GM21825 (cell line): ENCODE results near the gene ARHGAP26.
A peak's percentile ranks its signal among the peaks of the same experiment; 100 is the strongest.

Source experiments
- ATAC-seq: cut with Tn5 transposase; IDR thresholded peaks from one replicate; pipeline ENCODE4 v1.9.1; 2021; ENCODE audit warnings: mild to moderate bottlenecking, moderate library complexity; ENCODE audit not compliant: unreplicated experiment

The ARHGAP26 gene

DNA sequence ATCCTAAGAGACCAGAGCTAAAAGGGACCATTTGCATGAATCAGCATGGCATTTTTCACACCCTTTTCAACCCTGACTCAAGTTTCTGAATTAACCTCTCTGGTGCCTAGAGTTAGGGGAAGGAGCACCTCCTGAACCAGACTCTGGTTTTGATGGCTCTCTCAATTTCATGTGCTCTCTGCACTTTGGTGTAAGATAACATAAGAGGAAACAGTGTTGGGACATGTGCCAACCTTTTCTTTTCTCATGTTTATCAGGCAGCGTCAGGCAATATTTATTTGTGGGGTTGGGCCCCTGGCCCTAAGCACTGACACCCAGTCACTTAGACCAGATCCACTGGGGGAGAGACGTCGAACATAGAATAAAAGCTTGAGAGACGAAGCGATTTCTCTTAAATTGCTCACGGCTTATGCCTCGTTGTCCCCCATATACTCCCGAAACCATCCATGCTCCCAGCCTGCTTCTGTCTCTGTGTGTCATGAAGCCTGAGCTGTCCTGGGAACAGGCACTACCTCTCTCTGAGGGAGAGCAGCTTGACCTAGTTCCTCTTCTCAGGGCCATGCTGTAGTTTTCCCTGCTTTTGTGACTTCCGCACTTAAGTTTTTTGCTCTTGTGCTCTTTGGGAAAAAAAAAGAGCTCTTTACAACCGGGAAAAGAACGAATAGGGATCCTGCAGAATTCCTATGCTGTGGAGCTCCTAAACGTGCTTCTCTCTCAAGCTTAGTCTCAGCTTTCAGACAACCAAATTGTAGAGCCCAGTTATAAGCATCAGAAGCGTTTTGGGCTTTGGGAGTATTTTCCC, 437.6 kb downstream of the ARHGAP26 start:
- ATAC-seq = no peak

DNA sequence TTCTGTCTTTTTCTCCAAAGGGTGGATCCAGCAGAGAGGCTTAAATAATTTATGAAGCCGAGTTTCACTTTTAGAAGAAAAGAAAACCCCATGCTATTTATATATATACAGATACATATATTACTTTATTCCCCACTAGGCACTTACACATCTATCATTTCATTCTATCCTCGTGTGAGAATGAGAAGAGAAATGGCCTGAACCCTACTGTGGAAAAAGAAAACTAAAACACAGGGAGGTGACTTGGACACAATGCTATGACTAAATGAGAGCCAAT, 438.1 kb downstream of the ARHGAP26 start:
- ATAC-seq = no peak

DNA sequence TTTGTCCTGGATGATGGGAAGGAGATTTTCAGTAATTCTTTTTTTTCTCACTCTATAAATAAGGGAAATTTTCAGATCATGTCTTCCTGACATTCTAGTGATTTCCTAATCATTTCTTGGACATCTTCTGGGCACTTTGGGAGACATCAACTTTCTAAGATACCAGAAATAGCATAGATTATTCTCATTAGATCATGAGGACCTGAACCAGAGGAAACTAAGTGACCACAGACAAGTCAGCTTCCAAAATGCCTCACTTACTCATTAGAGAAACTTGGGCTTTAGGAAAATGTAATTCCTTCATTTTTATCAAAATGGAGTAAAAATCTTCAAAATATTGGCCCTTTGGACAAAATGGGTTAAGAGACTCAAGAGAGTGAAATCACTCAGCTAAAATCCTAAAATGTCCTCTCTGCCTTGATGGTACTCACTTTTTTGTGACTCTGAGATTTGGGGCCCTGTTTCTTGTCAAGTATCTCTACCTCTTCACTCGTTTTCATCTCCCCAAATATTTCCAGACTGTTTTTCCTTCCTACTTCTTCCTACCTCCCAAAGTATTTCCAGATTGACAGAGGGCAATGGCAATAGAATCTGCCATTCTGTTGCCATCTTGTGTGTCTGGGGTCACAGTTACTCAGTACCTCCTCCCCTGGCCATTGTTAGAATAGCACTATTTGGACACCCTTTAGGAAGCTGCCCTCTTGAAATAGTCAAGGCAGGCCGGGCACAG, 438.8 kb downstream of the ARHGAP26 start:
- no peak for ATAC-seq

DNA sequence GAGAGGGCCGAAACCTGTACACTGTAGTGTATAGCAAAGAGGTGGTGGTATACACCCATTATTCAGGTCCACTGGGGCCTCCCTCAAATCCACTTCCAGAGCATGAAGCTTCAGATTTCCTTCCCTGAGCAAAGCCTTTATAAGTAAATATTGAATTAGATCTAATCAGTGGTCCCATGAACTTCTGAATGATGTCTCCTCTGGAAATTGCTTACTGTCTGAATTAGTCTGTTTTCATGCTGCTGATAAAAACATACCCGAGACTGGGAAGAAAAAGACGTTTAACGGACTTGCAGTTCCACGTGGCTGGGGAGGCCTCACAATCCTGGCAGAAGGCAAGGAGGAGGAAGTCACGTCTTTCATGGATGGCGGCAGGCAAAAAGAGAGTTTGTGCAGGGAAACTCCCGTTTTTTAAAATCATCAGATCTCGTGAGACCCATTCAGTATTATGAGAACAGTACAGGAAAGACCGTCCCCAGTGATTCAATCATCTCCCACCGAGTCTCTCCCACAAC, 439.8 kb downstream of the ARHGAP26 start:
- ATAC-seq = no peak

DNA sequence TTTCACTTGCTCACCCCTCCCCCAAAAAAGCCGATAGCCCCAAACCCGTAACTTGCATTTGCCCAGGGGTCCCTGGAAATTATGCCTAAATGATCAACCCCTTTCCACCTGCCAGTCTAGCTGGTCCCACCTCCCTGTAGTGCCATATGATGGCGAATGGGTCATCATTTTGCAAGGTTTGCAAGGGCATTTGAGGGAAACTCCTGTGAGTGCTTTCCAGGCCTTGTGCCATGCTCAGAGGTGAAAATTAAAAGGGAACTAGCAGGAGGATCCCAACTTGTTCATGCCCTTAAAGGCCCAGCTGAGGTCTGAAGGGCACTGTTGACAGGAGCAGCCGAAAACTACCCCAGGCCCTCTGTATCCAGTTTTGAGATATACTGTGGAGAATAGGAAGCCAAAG, 440.4 kb downstream of the ARHGAP26 start:
- ATAC-seq = no peak

DNA sequence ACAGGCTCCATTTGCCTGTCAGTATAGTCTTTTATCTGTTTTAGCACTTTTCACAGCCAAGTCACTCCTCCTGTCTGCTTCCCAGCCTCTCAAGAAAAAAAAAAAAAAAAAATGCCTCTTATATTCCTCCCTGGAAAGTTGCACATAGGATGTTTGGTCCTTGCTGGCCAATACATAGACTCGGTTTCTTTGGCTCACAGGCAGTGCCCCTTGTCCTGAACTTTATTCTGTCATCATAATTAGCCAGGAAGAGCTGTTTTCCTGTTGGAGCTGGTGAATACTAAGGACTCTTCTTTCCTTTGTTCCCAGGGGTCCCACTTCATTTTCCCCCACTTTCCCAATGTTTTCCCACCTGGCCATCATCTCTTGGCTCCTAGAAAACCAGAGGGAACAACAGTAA, 442.1 kb downstream of the ARHGAP26 start:
- ATAC-seq = no peak

DNA sequence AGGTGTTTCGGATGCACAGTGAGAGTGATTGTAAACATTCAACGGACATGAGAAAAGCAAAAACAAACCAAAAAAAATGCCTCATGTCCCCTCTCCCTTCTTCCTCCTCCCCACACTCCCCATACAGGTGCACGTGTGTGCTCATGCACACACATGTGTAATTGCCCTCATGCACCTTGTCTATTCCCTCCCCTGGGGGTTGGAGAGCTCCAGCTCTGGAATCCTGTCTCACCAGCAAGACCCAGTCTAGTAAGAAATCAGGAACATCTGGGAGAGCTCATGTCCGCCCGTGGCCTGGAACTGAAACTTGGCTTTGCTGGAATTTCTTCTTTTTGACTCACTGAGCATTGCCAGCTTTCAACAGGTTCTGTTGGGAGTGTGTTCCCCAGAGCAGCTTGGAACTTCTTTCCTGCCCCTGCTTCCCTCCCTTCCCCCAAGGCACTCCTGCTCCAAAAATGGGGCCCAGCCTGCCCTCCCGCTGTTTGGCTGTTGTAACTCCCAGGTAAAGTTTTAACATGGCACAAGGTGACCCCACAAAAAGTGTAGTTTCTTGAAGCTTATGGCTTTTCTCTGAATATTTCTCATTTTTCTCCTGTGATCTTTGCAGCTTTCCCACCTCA, 443.2 kb downstream of the ARHGAP26 start:
- ATAC-seq = no peak

DNA sequence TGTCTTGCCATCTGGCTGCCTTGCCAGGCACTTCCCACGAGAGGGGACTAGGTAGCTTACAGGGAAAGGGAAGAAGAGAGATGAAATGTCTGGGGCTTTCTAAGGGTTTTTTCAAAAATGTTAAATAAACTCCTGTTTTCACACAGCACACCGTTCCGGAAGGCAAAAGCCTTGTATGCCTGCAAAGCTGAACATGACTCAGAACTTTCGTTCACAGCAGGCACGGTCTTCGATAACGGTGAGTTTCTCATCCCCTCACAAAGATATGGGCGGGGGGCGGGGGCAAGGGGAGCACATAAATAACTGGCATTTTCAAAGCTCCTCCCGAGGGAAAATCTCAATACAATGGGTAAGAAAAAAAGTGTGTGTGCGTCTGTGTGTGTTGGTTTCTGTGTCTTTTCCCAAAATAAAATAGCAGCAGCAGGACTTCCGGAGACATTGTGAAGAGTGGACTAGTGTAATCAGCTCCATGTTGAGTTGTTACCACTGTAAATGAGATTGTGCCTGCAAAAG, 443.7 kb downstream of the ARHGAP26 start:
- peak; percentile 55 for ATAC-seq

DNA sequence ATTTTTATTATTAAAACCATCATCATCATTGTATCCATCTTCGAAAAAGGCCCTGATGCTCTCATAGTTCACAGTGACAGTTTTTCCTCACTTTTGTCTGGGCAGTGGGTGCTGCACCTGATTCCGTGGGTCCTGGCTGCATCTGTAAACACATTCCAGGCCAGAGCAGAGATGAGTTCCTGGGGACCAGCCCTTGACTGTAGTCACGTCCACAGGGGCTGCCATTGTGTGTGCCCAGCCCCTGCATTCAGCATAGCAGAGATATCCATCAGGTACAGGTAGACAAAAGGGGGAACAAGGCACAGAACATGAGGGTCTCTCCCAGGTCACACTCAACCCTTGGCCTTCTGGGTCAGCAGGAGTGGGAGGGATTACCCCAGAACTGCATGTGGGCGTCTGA, 444.3 kb downstream of the ARHGAP26 start:
- no peak for ATAC-seq

DNA sequence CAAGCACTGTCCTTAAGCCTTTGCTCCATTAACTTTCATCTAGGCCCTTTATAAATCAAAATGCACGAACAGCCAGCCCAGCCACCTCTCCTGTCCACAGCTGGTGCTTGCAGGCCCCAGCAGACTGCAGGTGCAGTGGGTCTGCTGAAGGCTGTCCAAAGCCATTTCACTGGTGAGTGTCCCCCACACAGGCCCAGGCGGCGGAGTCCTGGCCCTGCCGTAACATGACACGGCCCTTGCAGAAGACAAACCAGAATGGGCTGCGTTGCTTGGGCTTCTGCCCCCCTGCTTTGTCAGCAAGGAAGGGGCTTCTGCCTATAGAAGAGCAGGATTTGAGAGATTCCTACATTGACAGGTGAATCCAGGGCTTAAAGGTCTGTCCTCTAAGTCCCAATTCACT, 444.7 kb downstream of the ARHGAP26 start:
- no peak for ATAC-seq

DNA sequence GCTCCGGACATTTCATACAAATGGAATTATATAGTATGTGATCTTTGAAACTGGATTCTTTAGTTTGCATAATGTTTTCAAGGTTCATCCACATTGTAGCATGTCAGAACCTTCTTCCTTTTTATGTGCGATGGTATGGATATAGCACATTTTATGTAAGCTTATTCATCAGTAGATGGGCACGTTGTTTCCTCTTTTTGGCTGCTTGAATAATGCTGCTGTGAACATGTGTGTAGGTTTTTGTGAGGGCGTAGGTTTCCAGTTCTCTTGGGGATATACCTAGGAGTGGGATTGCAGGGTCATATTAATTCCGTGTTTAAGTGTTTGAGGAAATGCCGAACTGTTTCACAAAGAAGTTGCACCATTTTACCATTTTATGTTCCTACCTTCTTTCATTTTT, 445.5 kb downstream of the ARHGAP26 start:
- no peak for ATAC-seq

DNA sequence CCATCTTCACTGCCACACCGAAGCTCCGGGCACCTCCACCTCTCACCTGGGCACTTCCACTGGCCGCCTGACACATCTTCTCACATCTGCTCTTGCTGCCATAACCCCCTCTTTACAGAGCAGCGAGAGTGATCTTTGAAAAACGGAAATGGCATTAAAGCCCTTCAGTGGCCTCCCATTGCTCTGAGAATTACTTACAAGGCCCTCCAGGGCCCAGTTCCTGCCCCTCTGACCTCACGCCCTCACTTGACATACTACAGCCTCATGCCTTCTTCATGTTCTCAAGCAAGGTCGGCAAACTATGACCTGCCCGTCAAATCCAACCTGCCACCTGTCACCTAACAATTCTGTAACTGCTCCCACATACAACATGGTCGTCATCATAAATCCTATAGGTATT, 446.0 kb downstream of the ARHGAP26 start:
- no peak for ATAC-seq

DNA sequence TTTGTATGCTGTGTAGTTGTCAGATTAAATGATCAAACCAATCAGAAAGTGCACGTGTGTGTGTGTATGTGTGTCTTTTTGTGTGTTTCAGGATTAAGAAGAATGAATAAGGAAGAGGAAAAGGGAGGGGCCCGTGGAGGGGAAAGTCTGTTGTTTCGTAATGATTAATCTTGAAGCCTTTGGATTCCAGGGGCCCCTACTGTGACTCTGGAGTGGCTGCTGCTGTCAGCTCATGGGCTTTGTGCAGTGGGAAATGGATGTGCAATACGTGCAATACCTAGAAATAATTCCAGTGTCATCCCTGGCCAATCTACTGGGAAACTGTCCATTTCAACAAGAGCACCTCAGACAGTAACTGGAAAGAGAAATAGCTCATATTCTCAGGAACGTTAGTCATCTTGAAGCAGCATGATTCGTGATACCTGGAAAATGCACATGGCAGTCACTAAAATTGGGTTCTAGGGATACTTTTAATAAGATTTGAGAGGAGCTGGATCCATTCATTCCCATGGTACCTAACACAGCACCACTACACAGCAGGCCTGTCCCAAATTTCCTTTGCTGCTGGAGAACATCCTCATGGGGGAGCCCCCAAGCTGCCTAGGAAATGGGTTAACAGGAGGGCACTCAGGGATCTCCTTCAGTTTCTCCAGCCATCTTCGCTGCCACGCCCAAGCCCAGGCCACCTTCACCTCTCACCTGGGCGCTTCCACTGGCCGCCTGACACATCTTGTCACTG, 447.1 kb downstream of the ARHGAP26 start:
- ATAC-seq = no peak

DNA sequence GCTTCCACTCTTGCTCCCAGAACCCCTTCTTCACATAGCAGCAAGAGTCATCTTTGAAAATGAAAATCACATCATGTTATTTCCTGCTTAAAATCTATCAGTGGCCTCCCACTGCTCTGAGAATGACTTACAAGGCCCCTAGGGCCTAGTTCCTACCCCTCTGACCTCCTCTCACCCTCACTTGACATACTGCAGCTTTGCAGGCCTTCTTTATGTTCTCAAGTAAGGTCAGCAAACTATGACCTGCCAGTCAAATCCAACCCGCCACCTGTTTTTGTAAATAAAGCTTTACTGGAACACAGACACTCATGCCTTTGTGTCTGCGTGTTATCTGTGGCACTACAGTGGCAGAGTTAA, 447.6 kb downstream of the ARHGAP26 start:
- ATAC-seq = peak; percentile 30

DNA sequence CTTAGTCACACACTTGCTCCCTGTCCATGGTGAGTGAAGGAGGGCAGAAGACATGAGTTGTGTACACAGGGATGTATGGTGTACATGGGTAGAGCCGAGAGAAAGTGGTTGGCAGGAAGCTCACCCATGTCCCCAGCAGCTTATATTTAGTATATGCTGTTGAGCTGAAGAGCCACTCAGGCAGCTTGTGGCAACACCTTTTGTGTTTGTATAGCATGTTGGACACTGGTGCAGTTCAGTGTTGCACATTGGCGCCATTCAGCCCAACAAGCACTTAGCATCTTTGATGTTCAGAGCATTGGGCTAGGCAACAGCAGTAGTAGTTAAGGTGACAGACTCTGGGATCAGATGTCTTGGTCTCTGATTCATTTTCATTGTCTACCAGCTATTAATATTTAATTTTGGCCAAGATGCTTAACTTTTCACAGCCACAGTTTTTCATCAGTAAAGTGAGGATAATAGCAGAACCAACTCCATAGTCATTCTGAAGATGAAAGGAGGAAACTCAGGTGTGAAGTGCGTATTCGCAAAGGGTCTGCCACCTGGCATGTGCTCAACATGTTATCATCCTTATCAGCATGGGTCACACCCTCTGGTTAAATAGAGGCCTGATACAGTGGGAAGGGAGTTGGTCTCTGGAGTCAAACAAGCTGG, 448.5 kb downstream of the ARHGAP26 start:
- ATAC-seq = no peak

DNA sequence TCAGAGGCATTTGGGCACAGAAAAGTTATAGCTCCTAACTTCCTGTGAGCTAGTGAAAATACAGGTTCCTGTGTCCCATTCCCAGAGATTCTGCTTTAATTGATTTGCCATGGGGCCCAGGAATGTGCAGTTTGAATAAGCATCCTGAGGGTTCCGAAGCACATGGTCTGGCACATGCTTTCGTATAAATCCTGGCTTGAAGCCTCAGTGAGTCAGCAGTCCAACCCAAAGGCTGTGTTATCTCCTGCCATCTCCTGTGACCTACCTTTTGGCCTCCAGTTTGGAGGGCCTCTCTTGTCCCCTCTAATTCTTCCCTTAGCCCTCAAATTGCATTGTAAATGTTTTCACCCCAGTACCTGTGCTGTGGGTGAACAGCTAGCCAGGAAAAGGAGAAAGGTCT, 449.5 kb downstream of the ARHGAP26 start:
- ATAC-seq = no peak

DNA sequence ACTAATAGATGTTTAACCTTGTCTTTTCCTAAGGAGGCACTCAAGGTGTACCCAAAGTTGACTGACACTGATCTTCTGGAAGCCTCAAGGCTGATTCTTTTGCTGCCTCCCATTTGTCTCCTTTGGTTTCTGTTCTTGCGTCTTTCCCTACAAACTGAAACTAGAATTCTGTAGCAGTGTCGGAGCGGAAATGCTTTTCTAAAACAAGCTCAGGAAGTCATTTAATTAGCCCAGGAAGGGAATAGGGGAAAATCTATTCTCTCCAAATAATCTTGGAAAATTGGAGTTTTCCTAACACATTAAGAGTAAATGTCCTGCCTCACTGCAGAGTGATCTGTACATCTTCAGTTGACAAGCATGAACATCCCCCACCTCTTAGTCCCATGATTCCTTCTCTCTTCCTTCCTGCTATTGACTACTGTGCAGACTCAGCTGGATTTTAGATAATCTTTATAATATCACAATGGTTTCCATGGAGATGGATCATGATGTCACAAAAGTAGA, 450.6 kb downstream of the ARHGAP26 start:
- no peak for ATAC-seq

DNA sequence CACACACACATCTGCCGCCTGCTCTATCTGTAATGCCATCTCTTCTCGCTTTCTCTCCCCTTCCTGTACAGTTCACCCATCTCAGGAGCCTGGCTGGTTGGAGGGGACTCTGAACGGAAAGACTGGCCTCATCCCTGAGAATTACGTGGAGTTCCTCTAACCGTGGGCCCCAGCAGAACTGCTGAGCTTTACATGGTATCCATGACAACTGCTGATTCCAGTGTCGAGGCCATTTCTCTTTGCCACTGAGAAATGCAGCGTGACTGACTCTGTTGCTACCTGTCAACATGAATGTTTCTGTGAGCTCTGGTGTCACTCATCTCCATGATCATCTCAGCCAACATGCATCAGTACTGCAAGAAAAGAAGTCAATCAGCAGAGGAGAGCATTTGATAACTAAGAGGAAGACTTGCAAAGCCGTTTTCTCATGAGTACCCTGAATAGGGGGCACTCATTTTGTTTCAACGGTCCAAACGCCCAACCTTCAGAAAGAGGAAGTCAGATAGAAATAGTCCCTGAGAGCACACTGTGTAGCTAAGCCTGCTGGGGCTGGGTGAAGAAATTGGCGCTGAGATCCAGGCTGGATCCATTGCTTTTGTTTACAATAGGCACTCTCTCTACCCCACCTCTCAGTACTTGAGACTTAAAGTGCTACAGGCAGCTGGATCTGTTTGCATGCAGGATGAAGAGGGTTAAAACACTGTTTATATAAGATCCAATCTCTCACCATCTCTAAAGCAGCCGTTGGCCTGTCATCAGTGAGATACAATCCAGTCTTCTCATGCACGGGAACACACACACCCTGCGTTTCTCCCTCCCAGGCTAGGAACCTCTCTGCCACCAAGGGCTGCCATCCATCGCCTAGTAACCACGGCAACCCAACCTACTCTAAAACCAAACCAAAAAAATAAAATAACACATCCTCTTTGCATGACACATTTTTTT, 452.4 kb downstream of the ARHGAP26 start:
- ATAC-seq = peak; percentile 68

DNA sequence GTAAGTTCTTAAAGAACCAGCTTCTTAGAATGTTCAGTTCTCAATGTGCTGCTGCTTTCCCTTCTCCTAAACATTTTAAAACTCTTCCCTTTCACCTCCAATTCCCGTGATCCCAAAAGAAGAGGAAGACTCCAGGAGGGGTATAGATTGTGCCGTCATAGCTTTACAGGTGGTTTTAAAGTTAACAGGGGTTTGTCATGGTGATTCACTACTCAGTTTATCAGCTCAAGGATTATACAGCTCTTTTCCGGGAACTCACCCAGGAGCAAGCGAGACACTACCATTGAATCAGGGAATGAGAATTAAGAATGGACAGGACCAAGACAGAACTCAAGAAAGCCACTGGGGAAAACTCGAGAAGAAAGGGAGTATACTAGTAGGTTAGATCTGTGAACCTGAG, 454.5 kb downstream of the ARHGAP26 start:
- no peak for ATAC-seq
